ENCODE results near the gene C3orf33. TPM values are rescaled to one million over a fixed set of nuclear protein-coding genes. Genes with fewer than 3 reads are reported as not detected.

Gene C3orf33
- total and polyA plus RNA-seq, 2 of the 13 experiments (the other 11 are each of a cell fraction or from before 2014, with no cell fraction given), result 9.2 to 12.6 TPM

DNA sequence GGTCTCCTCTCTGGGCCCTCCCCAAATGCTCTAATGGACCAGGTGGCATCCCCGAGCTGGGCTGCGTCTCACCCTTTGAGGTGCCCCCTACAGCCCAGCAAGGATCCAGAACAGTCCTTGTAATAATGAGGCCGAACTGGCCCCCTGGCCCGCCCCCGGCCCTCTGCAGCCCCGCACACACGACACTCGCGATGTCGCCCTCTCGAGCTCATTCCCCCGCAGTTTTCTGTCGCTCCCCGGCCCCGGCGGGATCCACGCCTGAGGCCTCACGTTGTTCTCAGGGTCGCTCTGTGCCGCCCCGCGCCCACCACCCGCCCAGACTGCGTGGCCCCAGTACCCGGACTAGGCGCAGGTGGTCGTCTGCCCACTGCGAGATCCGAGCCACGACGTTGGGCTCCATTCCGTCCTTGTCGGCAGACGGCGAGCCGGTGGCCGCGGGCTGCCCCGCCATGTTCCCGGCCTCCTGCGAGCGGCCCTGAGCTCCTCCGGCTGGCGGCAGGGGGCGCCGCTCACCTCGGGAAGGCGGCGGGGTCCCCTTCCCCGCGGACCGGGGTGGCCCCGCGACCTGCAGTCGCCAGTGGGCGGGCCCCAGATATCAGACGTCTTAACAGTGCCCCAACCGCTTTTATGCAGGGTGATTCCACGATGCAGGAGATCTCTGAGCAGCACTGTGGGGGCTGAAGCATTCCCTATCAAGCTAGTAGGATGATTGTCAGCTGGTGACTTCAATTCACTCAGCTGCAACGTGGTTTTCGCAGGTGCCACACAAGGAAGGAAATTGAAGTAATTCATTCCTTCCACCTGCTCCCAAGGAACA lies at the start of gene C3orf33 (continued):
- TF ChIP-seq FOXA3 (CRISPR knock-in tag; IDR thresholded peaks at IDR 0.05), result no peak
- TF ChIP-seq ZNF670 (CRISPR knock-in tag; IDR thresholded peaks at IDR 0.05; ENCODE audit: borderline replicate concordance), result peak; percentile 82; the same call in 1 of the 2 replicates
- no peak for TF ChIP-seq KAT2B (IDR thresholded peaks at IDR 0.05; ENCODE audit: borderline replicate concordance, low read depth, low read length)
- no peak for TF ChIP-seq CEBPB (IDR thresholded peaks at IDR 0.05; ENCODE audit: borderline replicate concordance, low read depth, low read length)
- TF ChIP-seq, protein P1, sequence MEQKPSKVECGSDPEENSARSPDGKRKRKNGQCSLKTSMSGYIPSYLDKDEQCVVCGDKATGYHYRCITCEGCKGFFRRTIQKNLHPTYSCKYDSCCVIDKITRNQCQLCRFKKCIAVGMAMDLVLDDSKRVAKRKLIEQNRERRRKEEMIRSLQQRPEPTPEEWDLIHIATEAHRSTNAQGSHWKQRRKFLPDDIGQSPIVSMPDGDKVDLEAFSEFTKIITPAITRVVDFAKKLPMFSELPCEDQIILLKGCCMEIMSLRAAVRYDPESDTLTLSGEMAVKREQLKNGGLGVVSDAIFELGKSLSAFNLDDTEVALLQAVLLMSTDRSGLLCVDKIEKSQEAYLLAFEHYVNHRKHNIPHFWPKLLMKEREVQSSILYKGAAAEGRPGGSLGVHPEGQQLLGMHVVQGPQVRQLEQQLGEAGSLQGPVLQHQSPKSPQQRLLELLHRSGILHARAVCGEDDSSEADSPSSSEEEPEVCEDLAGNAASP (CRISPR knock-in tag; IDR thresholded peaks at IDR 0.05; ENCODE audit: borderline replicate concordance), result peak; percentile 39; the same call in 1 of the 2 replicates
- TF ChIP-seq, protein P2, sequence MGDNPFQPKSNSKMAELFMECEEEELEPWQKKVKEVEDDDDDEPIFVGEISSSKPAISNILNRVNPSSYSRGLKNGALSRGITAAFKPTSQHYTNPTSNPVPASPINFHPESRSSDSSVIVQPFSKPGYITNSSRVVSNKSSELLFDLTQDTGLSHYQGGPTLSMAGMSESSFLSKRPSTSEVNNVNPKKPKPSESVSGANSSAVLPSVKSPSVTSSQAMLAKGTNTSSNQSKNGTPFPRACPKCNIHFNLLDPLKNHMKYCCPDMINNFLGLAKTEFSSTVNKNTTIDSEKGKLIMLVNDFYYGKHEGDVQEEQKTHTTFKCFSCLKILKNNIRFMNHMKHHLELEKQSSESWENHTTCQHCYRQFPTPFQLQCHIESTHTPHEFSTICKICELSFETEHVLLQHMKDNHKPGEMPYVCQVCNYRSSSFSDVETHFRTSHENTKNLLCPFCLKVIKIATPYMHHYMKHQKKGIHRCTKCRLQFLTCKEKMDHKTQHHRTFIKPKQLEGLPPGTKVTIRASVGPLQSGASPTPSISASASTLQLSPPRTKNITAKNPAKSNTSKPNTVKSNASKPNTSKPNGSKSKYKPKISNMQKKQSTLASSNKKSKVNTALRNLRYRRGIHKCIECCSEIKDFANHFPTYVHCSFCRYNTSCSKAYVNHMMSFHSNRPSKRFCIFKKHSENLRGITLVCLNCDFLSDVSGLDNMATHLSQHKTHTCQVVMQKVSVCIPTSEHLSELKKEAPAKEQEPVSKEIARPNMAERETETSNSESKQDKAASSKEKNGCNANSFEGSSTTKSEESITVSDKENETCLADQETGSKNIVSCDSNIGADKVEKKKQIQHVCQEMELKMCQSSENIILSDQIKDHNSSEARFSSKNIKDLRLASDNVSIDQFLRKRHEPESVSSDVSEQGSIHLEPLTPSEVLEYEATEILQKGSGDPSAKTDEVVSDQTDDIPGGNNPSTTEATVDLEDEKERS (CRISPR knock-in tag; IDR thresholded peaks at IDR 0.05), result 0 out of 2 replicates have a peak, but pooled peaks have one; percentile 21
- no peak for TF ChIP-seq ZFP41 (CRISPR knock-in tag; IDR thresholded peaks at IDR 0.05; ENCODE audit: borderline replicate concordance)
- peak; percentile 73; the same call in 1 of the 2 replicates for TF ChIP-seq ZNF891 (CRISPR knock-in tag; IDR thresholded peaks at IDR 0.05)
- TF ChIP-seq ZSCAN21 (CRISPR knock-in tag; IDR thresholded peaks at IDR 0.05; ENCODE audit: borderline replicate concordance), result no peak; the same call in 1 of the 2 replicates
- TF ChIP-seq ZEB1 (IDR thresholded peaks at IDR 0.05; ENCODE audit: insufficient replicate concordance, low read depth), result no peak
- TF ChIP-seq KAT7 (CRISPR knock-in tag; IDR thresholded peaks at IDR 0.05; ENCODE audit: borderline replicate concordance), result peak; percentile 71; the same call in 1 of the 2 replicates
- TF ChIP-seq CAMTA2 (CRISPR knock-in tag; IDR thresholded peaks at IDR 0.05; ENCODE audit: borderline replicate concordance), result no peak
- TF ChIP-seq ELF3 (CRISPR knock-in tag; IDR thresholded peaks at IDR 0.05), result peak; percentile 30; the same call in 1 of the 2 replicates
- no peak for TF ChIP-seq MED13 (CRISPR knock-in tag; IDR thresholded peaks at IDR 0.05)
- TF ChIP-seq, protein P3, sequence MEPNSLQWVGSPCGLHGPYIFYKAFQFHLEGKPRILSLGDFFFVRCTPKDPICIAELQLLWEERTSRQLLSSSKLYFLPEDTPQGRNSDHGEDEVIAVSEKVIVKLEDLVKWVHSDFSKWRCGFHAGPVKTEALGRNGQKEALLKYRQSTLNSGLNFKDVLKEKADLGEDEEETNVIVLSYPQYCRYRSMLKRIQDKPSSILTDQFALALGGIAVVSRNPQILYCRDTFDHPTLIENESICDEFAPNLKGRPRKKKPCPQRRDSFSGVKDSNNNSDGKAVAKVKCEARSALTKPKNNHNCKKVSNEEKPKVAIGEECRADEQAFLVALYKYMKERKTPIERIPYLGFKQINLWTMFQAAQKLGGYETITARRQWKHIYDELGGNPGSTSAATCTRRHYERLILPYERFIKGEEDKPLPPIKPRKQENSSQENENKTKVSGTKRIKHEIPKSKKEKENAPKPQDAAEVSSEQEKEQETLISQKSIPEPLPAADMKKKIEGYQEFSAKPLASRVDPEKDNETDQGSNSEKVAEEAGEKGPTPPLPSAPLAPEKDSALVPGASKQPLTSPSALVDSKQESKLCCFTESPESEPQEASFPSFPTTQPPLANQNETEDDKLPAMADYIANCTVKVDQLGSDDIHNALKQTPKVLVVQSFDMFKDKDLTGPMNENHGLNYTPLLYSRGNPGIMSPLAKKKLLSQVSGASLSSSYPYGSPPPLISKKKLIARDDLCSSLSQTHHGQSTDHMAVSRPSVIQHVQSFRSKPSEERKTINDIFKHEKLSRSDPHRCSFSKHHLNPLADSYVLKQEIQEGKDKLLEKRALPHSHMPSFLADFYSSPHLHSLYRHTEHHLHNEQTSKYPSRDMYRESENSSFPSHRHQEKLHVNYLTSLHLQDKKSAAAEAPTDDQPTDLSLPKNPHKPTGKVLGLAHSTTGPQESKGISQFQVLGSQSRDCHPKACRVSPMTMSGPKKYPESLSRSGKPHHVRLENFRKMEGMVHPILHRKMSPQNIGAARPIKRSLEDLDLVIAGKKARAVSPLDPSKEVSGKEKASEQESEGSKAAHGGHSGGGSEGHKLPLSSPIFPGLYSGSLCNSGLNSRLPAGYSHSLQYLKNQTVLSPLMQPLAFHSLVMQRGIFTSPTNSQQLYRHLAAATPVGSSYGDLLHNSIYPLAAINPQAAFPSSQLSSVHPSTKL (CRISPR knock-in tag; IDR thresholded peaks at IDR 0.05), result peak; percentile 74
- TF ChIP-seq ZFY (CRISPR knock-in tag; IDR thresholded peaks at IDR 0.05), result peak; percentile 92
- TF ChIP-seq, protein P4, sequence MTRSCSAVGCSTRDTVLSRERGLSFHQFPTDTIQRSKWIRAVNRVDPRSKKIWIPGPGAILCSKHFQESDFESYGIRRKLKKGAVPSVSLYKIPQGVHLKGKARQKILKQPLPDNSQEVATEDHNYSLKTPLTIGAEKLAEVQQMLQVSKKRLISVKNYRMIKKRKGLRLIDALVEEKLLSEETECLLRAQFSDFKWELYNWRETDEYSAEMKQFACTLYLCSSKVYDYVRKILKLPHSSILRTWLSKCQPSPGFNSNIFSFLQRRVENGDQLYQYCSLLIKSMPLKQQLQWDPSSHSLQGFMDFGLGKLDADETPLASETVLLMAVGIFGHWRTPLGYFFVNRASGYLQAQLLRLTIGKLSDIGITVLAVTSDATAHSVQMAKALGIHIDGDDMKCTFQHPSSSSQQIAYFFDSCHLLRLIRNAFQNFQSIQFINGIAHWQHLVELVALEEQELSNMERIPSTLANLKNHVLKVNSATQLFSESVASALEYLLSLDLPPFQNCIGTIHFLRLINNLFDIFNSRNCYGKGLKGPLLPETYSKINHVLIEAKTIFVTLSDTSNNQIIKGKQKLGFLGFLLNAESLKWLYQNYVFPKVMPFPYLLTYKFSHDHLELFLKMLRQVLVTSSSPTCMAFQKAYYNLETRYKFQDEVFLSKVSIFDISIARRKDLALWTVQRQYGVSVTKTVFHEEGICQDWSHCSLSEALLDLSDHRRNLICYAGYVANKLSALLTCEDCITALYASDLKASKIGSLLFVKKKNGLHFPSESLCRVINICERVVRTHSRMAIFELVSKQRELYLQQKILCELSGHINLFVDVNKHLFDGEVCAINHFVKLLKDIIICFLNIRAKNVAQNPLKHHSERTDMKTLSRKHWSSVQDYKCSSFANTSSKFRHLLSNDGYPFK (CRISPR knock-in tag; IDR thresholded peaks at IDR 0.05; ENCODE audit: borderline replicate concordance), result no peak

Measured in HepG2 (cell line).